BE2C (cell line): ENCODE data around the gene P3H2.

ENCODE experiments used
- DNase-seq: peaks from one replicate; pipeline ENCODE4 v3.0.0-alpha.2; 2020
- H3K27me3 ChIP-seq: fragments of 250-450 bp; sonication (Bioruptor Pico); 2 replicates; pipeline ENCODE4 v1.5.1; 2020; ENCODE audit warnings: mild to moderate bottlenecking
- H3K36me3 ChIP-seq: fragments of 250-450 bp; sonication (Bioruptor Pico); 2 replicates; pipeline ENCODE4 v1.5.1; 2020; ENCODE audit warnings: mild to moderate bottlenecking
- H3K4me1 ChIP-seq: fragments of 250-450 bp; sonication (Bioruptor Pico); 2 replicates; pipeline ENCODE4 v1.5.1; 2020
- H3K4me3 ChIP-seq: 2 replicates; pipeline ENCODE4 v1.5.1; 2011; ENCODE audit warnings: low read depth, low read length
- H3K9me3 ChIP-seq: fragments of 250-450 bp; sonication (Bioruptor Pico); 2 replicates; pipeline ENCODE4 v1.5.1; 2020
- TF ChIP-seq, protein P1 (sequence below): IDR thresholded peaks from 2 replicates; pipeline ENCODE4 v1.5.1; 2012; ENCODE audit warnings: mild to moderate bottlenecking, low read depth, low read length

Gene P3H2

GRCh38 chr3:189941679-189942078, 179.0 kb downstream of the P3H2 start:
- H3K27me3 ChIP-seq, result no peaks in the 10 kb centered on the region
- no peak overlapping the region for H3K4me3 ChIP-seq
- TF ChIP-seq, protein P1, sequence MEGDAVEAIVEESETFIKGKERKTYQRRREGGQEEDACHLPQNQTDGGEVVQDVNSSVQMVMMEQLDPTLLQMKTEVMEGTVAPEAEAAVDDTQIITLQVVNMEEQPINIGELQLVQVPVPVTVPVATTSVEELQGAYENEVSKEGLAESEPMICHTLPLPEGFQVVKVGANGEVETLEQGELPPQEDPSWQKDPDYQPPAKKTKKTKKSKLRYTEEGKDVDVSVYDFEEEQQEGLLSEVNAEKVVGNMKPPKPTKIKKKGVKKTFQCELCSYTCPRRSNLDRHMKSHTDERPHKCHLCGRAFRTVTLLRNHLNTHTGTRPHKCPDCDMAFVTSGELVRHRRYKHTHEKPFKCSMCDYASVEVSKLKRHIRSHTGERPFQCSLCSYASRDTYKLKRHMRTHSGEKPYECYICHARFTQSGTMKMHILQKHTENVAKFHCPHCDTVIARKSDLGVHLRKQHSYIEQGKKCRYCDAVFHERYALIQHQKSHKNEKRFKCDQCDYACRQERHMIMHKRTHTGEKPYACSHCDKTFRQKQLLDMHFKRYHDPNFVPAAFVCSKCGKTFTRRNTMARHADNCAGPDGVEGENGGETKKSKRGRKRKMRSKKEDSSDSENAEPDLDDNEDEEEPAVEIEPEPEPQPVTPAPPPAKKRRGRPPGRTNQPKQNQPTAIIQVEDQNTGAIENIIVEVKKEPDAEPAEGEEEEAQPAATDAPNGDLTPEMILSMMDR, result no peak
- no peak for DNase-seq
- no peaks in the 10 kb centered on the region for H3K36me3 ChIP-seq
- H3K9me3 ChIP-seq, result no peaks in the 10 kb centered on the region
- H3K4me1 ChIP-seq, result no peaks in the 10 kb centered on the region

DNA sequence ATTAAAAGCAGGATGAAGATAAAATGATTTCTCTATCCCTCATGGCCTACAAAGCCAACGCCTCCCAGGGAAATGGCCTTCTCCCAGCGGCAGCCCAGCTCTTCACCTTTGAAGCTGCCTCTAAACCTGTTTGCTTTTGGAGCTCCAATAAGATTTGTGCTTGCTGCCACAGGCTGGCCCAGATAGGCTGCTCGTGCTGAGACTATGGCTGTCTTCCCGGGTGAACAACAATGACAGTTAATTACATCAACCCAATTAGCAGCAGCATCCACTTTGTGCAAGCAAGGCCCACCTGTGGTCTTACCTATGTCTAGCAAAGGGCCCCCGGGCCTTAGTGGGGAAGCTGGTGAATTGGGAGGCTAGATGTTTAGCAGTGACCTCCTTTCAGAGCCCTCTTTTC, 179.6 kb downstream of the P3H2 start:
- DNase-seq, result no peak
- H3K9me3 ChIP-seq, result no peaks in the 10 kb centered on the region
- H3K27me3 ChIP-seq, result no peaks in the 10 kb centered on the region
- H3K4me1 ChIP-seq, result no peaks in the 10 kb centered on the region
- TF ChIP-seq, protein P1, result no peak
- no peak overlapping the region for H3K4me3 ChIP-seq
- H3K36me3 ChIP-seq, result no peaks in the 10 kb centered on the region

DNA sequence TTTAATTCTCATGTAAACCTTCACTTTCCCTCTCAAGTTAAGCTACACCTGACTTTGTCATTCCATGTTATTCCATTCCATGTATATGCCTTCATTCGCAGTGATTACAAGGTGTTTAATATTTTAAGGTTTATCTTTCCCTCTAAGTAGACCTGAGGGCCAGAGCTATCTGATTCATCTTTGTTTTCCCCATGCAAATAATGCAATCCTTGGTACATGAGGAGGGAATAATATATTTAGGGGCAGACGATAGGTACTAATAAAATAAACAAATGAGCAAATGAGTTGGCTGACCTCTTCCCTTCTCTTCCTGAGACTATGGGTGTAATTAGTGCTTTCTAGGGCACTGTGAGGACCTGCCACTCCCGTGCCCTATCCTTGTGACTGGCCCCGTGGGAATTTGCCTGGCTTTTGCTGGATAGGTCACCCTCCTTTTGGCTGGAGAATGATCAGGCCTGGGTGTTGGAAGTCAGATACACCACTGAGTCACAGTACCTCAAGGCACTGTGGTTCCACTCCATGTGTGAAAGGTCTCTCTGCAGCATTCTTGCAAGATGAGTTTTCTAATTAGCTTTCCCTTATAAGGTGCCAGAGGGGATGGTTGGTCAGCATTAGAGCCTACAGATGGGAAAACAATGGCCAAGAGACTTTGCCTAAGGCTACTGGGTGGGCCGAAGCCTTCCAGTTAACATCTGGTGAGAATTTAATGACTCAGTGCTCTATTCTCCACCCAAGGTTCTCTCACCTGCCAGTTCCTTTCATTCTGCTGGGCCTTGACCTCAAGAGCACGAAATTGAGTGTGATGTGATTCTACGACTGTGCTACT, 183.2 kb downstream of the P3H2 start:
- TF ChIP-seq, protein P1, result no peak
- no peak for DNase-seq
- Histone ChIP-seq H3K4me1 (no peaks in the 10 kb centered on the region), H3K27me3 (no peaks in the 10 kb centered on the region), H3K4me3 (no peak overlapping the region), H3K9me3 (no peaks in the 10 kb centered on the region), H3K36me3 (no peaks in the 10 kb centered on the region)

GRCh38 chr3:189936201-189936945, 184.3 kb downstream of the P3H2 start:
- Histone ChIP-seq H3K9me3 (no peaks in the 10 kb centered on the region), H3K4me1 (no peaks in the 10 kb centered on the region), H3K4me3 (no peak overlapping the region), H3K27me3 (no peaks in the 10 kb centered on the region), H3K36me3 (no peaks in the 10 kb centered on the region)
- no peak for DNase-seq
- TF ChIP-seq, protein P1, result no peak

DNA sequence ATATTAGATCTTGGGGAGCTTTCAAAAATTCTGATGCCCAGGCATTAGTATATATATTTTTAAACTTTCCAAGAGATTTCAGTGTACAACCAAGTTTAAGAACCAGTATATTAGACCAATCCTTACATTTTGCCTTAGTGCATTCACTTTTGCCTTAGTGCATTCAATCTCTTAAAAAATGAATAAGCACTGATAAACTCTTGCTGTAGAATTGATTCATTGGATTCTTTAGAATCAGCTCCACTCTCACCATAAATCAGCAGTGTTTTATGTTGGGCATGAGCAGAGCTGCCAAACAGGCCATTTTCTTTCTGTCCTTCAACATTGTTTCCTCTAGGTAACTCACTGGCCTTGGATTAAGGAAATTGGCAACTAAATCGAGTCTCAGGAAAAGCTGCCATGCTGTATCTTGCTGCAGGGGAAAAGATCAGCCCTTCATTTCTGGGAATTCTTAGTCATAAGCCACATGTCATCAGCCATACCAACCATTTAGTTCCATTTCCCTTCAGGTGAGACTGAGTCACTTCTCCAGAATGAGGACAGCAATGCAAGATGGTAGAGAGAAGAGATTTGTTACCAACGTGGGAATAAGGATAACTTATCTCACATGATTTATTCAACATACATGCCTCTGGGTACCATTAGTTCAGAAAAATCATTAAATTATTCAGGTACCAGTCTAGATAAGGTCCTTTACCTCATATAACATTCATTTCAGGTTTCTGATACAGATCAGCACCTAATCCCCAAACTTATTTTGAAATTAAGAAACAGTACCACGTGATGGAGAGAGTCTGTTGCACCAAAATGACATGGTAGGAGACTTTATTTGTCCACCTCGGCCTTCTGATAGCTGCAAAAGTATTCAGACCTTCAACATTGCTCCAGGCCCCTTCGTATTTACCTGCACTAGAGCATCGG, 192.5 kb downstream of the P3H2 start:
- no peaks in the 10 kb centered on the region for H3K9me3 ChIP-seq
- no peaks in the 10 kb centered on the region for H3K27me3 ChIP-seq
- H3K36me3 ChIP-seq, result no peaks in the 10 kb centered on the region
- no peaks in the 10 kb centered on the region for H3K4me1 ChIP-seq
- TF ChIP-seq, protein P1, result no peak
- DNase-seq, result no peak
- no peak overlapping the region for H3K4me3 ChIP-seq
